Effector memory CD8-positive, alpha-beta T cell (primary cell): ENCODE measurements around the gene S100A12.
A peak's percentile ranks its signal among the peaks of the same experiment; 100 is the strongest.
"Not testable (repeated sequence)": the region's sequence is repeated elsewhere in the genome, so short reads cannot be mapped to it uniquely, and the experiment has no call there.

Experiments used
- ATAC-seq: fragments of 150-1000 bp; cut with Tn5 transposase; replicated peaks from 2 replicates; pipeline ENCODE4 v1.10.0; 2021; ENCODE audit warnings: mild to moderate bottlenecking, moderate library complexity
- DNase-seq, 3 experiments: peaks; one replicate each; pipeline ENCODE4 v3.0.0; 2021
- H3K27ac Mint-ChIP-seq, 2 donors: one replicate each; pipeline ENCODE4 v1.8.0; 2022; ENCODE audit warnings: mild to moderate bottlenecking in 2 of 2, mixed read lengths in 2 of 2, moderate library complexity in 2 of 2
- H3K27me3 Mint-ChIP-seq, 2 donors: one replicate each; pipeline ENCODE4 v1.8.0; 2022; ENCODE audit warnings: mixed read lengths in 2 of 2
- H3K36me3 Mint-ChIP-seq: one replicate; pipeline ENCODE4 v1.8.0; 2022; ENCODE audit warnings: mild to moderate bottlenecking, moderate library complexity, mixed read lengths; ENCODE audit not compliant: insufficient read depth
- H3K4me1 Mint-ChIP-seq, 2 donors: one replicate each; pipeline ENCODE4 v1.8.0; 2022; ENCODE audit warnings: low read depth in 2 of 2, mixed read lengths in 2 of 2
- H3K4me3 Mint-ChIP-seq, 2 donors: one replicate each; pipeline ENCODE4 v1.8.0; 2022; ENCODE audit warnings: mild to moderate bottlenecking in 2 of 2, mixed read lengths in 2 of 2, moderate library complexity in 2 of 2
- H3K9me3 Mint-ChIP-seq, 2 donors: one replicate each; pipeline ENCODE4 v1.8.0; 2022; ENCODE audit warnings: mixed read lengths in 2 of 2
- total RNA-seq, 9 experiments: gene quantifications; one replicate each; lab custom pipeline; 2026; lab: John Stamatoyannopoulos, UW

S100A12 gene
- total RNA-seq: 0 to 0.67 (median 0) reads per million in 9 experiments

DNA sequence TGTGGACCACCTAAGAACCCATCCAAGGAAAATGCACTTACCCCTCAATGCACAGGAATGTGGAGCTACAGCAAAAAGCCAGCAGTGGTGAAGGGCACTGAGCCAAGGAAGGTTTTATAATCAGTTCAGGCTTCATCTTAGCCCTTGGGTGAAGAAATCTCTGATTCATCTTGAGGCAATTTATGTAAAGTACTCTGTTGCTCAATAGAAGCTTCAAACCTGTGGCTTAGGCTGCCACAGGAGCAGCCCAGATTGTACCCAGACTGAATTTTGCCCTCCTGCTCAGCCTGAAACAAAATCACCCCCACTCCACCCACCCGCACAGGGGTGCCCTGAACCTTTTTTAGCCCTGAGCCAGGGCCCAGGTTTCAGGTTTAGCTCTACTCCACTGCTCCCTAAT, at the start of gene S100A12:
Gene S100A12, minus strand, starts transcription at position 111 of the 400 bp plus-strand sequence. CDS start 1,029 bp downstream, outside the sequence.
- ATAC-seq (no peak), DNase-seq (no peak)
- Mint-ChIP-seq H3K27ac (no peak within 1 kb of the TSS), H3K4me1 (no peaks in the 10 kb centered on the region), H3K27me3 (peaks cover 36 to 51% of the 10 kb centered on the region in 2 donors), H3K9me3 (no peaks in the 10 kb centered on the region), H3K4me3 (no peak within 1 kb of the TSS), H3K36me3 (no peaks in the 10 kb centered on the region)

DNA sequence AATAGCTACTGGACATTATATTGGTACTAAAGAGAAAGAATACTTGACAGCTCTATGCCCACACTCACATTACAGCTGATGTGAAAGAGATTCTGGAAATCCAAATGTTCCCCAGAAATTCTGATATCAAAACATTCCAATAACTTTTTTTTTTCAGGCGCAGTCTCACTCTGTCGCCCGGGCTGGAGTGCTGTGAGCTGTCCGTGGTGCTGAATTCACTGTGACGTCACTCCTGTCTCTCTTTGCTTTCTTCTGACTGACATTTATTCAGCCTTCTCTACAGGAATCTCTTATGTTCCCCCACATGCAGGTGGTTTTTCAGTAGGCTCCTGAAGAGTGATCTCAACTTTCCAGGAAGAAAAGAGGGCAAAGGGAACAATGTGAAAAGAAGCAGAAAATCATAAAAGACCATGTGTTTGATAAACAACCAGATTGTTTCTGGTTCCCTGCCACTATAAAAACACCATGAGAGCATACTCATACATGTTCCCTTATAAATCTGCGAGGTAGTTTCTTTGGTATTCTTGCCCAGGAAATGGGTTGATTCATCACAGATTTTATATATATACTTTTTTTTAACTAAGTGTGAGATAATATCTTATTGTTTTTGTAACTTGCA, 47.1 kb upstream of the S100A12 start:
- peaks cover 56 to 69% of the 10 kb centered on the region in 2 donors for H3K27me3 Mint-ChIP-seq
- ATAC-seq: peak; percentile 42
- no peaks in the 10 kb centered on the region for H3K9me3 Mint-ChIP-seq
- H3K4me3 Mint-ChIP-seq: no peak overlapping the region
- H3K4me1 Mint-ChIP-seq: no peaks in the 10 kb centered on the region
- peak; percentile 43 to 59 (median 53) for DNase-seq
- no peaks in the 10 kb centered on the region for H3K36me3 Mint-ChIP-seq
- no peak overlapping the region for H3K27ac Mint-ChIP-seq

DNA sequence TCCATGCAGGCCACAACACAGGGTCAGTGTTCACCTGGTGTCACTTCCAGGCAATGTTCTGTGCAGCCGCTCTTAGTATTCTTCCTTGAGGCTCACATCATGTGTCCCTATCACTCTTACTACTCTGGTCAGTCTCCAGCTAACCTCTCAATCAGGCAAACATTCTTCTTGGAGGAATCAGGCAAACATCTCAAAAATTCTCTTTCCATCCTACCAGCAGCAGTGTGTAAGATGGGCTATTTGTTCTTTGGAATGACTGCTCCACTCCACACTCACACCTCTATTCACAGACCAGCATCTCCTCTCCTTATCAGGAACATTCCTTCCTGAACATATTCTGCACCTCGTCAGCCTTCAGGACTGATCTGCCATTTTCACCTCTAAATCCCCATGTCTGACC, 44.9 kb upstream of the S100A12 start:
- Mint-ChIP-seq H3K4me1 (no peaks in the 10 kb centered on the region), H3K27me3 (peaks cover 42 to 65% of the 10 kb centered on the region in 2 donors), H3K27ac (no peak overlapping the region), H3K9me3 (no peaks in the 10 kb centered on the region), H3K36me3 (no peaks in the 10 kb centered on the region), H3K4me3 (no peak overlapping the region)
- no peak for DNase-seq
- ATAC-seq: no peak

DNA sequence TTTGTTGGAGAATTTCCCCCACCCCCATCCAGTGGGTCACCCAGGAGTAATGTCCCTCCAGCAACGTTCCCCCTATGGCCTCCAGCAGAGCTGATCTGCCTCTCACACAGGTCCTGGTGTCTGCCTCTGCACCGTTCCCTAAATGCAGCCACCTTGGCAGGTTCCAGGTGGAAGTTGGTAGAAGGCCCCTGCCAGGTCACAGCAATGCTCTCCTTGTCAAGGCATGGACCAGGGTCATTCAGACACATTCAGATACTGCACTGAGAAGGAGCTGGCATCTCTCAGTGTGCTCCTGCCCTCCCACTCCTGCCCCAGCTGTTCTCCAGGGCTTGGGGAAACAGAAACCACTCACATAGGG, 44.0 kb upstream of the S100A12 start:
- H3K27me3 Mint-ChIP-seq: peaks cover 33 to 57% of the 10 kb centered on the region in 2 donors
- H3K36me3 Mint-ChIP-seq, H3K4me3 Mint-ChIP-seq, ATAC-seq, H3K9me3 Mint-ChIP-seq, H3K27ac Mint-ChIP-seq, H3K4me1 Mint-ChIP-seq, DNase-seq: not testable (repeated sequence)

DNA sequence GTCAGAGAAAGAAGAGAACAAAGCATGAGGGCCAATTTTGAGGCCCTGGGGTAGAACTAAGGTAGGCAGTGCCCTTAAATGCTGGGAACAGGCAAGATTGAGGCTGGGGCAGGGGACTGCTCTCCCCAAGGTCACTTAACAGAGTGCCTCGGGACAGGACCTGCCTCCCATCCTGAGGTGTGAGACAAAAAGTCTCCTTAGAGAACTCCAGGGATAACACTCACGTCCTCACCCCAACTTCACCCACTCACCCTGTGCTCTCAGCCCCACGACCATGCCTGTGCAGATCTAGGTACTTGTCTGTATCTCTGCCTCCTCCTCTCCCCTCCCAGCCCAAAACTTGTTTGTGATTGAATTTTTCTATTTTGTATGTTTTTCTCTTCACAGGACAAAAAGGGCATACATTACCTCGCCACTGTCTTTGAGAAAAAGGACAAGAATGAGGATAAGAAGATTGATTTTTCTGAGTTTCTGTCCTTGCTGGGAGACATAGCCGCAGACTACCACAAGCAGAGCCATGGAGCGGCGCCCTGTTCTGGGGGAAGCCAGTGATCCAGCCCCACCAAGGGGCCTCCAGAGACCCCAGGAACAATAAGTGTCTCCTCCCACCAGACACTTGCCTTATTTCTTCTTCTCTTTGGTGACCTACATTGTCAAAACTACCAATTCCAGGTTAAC, 43.5 kb upstream of the S100A12 start:
- H3K27me3 Mint-ChIP-seq: peaks cover 29 to 57% of the 10 kb centered on the region in 2 donors
- not testable (repeated sequence) for H3K27ac Mint-ChIP-seq, H3K36me3 Mint-ChIP-seq, DNase-seq, H3K4me3 Mint-ChIP-seq, H3K9me3 Mint-ChIP-seq, ATAC-seq, H3K4me1 Mint-ChIP-seq

DNA sequence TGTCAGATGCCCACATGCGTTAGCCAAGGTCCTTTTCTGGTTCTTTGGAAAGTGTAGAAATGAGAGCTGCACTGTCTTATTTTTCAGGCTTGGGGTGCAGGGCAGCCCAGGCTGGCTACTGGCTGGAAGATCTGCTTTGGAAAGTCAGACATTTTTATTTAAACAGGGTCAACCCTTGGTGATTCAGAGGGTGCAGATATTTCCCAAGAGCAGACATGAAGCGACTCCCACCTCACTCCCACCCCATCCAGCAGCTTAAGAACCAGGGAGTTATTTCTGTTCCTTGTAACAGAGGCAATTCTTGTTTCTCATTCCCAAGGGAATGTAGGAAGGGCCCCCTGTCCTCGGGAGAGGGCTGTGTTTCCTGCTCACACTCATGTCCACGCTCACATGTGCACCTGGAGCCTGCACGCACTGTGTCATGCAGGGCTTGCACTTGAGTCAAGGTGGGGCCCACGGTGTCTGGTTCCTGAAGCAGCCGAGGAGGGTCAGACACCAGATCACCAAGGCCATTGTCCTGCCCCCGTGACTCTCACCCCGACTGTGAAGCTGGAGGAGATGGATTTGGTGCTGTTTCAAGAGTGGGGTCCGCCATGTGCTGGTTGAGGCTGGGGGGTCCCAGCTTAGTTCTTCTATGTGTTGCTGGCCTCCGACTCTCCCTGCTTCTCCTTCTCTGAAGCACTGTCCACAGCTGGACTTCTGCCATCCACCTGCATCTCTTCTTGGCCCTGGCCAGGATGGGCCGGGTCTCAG, 41.9 kb upstream of the S100A12 start:
- H3K27me3 Mint-ChIP-seq: peaks cover 29 to 57% of the 10 kb centered on the region in 2 donors
- DNase-seq: no peak
- no peak overlapping the region for H3K27ac Mint-ChIP-seq
- no peak overlapping the region for H3K4me3 Mint-ChIP-seq
- no peak for ATAC-seq
- no peaks in the 10 kb centered on the region for H3K4me1 Mint-ChIP-seq
- no peaks in the 10 kb centered on the region for H3K9me3 Mint-ChIP-seq
- H3K36me3 Mint-ChIP-seq: no peaks in the 10 kb centered on the region

GRCh38 chr1:153415850-153416570, 40.6 kb upstream of the S100A12 start, which contains the start of gene S100A7A:
S100A7A (plus strand) TSS chr1:153416520; CDS start chr1:153418083, 1,563 bp downstream.
- Mint-ChIP-seq H3K9me3 (no peaks in the 10 kb centered on the region), H3K27ac (no peak within 1 kb of the TSS), H3K4me1 (no peaks in the 10 kb centered on the region), H3K4me3 (no peak within 1 kb of the TSS), H3K36me3 (no peaks in the 10 kb centered on the region), H3K27me3 (peaks cover 34 to 61% of the 10 kb centered on the region in 2 donors)
- DNase-seq (no peak), ATAC-seq (no peak)

DNA sequence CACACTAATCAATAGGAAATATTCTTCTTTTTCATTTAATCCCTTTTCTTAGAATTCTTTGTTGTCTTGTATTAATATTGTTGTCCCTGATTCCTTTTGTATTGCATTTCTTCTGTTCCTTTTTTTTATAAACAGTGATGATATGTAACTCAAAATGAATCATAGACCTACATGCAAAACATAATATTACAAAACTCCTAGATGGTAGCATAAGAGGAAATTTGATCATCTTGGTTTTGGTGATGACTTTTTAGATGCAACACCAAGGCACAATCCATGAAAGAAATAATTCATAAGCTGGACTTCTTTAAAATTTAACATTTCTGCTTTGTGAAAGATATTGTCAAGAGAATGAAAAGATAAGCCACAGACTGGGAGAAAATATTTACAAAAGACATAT, 38.5 kb upstream of the S100A12 start:
- H3K27me3 Mint-ChIP-seq: peaks cover 36 to 57% of the 10 kb centered on the region in 2 donors
- not testable (repeated sequence) for ATAC-seq, H3K36me3 Mint-ChIP-seq, H3K4me3 Mint-ChIP-seq, H3K4me1 Mint-ChIP-seq, DNase-seq, H3K27ac Mint-ChIP-seq, H3K9me3 Mint-ChIP-seq

DNA sequence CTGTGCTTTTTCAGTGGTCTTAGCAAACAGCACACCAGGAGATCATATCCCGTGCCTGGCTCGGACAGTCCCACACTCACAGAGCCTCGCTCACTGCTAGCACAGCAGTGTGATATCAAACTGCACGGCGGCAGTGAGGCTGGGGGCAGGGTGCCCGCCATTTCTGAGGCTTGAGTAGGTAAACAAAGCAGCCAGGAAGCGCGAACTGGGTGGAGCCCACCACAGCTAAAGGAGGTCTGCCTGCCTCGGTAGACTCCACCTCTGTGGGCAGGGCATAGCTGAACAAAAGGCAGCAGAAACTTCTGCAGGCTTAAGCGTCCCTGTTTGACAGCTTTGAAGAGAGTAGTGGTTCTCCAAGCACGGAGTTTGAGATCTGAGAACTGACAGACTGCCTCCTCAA, 31.9 kb upstream of the S100A12 start:
- DNase-seq, H3K27ac Mint-ChIP-seq, H3K4me3 Mint-ChIP-seq, H3K4me1 Mint-ChIP-seq, ATAC-seq, H3K9me3 Mint-ChIP-seq, H3K36me3 Mint-ChIP-seq: not testable (repeated sequence)
- H3K27me3 Mint-ChIP-seq: peaks cover 53 to 60% of the 10 kb centered on the region in 2 donors

GRCh38 chr1:153405825-153406599, 30.6 kb upstream of the S100A12 start:
- not testable (repeated sequence) for DNase-seq, H3K27ac Mint-ChIP-seq, H3K4me3 Mint-ChIP-seq, H3K9me3 Mint-ChIP-seq, H3K36me3 Mint-ChIP-seq, H3K4me1 Mint-ChIP-seq, ATAC-seq
- H3K27me3 Mint-ChIP-seq: peaks cover 54 to 56% of the 10 kb centered on the region in 2 donors

GRCh38 chr1:153404768-153405167, 29.3 kb upstream of the S100A12 start:
- Mint-ChIP-seq H3K27ac (no peak overlapping the region), H3K9me3 (no peaks in the 10 kb centered on the region), H3K36me3 (no peaks in the 10 kb centered on the region), H3K4me1 (peaks cover 0 to 6% of the 10 kb centered on the region in 2 donors), H3K27me3 (peaks cover 50 to 52% of the 10 kb centered on the region in 2 donors), H3K4me3 (no peak overlapping the region)
- peak; percentile 56 for ATAC-seq
- peak; percentile 32 to 37 (median 32) for DNase-seq

DNA sequence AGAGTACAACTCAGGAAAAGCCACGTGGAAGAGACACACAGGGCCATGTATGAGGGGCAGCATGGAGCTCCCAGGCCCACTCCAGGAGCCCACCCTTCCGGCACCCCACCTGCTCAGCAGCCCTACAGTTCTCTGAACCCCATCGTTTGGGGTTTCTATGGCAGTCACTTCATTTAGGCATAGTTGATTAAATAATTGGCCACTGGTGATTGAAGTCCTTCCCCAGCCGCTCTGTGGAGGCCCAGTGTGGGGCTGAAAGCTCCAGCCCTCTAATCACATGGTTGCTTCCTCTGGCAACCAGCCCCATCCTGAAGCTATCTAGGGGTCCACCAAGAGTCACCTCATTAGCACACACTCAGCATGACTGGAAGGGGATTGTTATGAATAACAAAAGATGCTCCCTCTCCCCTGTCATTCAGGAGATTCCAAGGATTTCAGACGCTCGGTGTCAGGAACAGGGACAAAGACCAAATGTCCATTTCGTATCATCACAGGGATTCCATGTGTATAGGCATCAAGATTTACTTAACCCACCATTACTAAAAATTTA, 28.7 kb upstream of the S100A12 start:
- H3K27me3 Mint-ChIP-seq: peaks cover 46 to 50% of the 10 kb centered on the region in 2 donors
- H3K9me3 Mint-ChIP-seq: no peaks in the 10 kb centered on the region
- no peak overlapping the region for H3K4me3 Mint-ChIP-seq
- H3K36me3 Mint-ChIP-seq: no peaks in the 10 kb centered on the region
- ATAC-seq (no peak), DNase-seq (no peak)
- peaks cover 0 to 6% of the 10 kb centered on the region in 2 donors for H3K4me1 Mint-ChIP-seq
- H3K27ac Mint-ChIP-seq: no peak overlapping the region
